Measurements from ENCODE around the gene SMARCAL1. TPM values are rescaled to one million over a fixed set of nuclear protein-coding genes. Genes with fewer than 3 reads are reported as not detected.

SMARCAL1 gene
- total RNA-seq, 1 experiment from 2014 or later, result 10.7 TPM

- no peak for DNase-seq
- Histone ChIP-seq H3K27me3 (ENCODE audit: control insufficient read depth, insufficient read depth, low read length) (no peaks in the 10 kb centered on the region), H3K4me3 (ENCODE audit: insufficient read depth, low read depth, low read length) (no peak overlapping the region), H3K36me3 (replicated peaks; ENCODE audit: control insufficient read depth, insufficient read depth, low read length) (no peaks in the 10 kb centered on the region)
Measured at GRCh38 chr2:216526939-216527338, 114.7 kb downstream of the SMARCAL1 start.

- H3K27me3 ChIP-seq (ENCODE audit: control insufficient read depth, insufficient read depth, low read length), result no peaks in the 10 kb centered on the region
- no peaks in the 10 kb centered on the region for H3K36me3 ChIP-seq (replicated peaks; ENCODE audit: control insufficient read depth, insufficient read depth, low read length)
- DNase-seq, result no peak
- no peak overlapping the region for H3K4me3 ChIP-seq (ENCODE audit: insufficient read depth, low read depth, low read length)
Measured at GRCh38 chr2:216527600-216527999, 115.3 kb downstream of the SMARCAL1 start.

- Histone ChIP-seq H3K36me3 (replicated peaks; ENCODE audit: control insufficient read depth, insufficient read depth, low read length) (0 out of 2 replicates have a peak, but pooled peaks cover 1% of the 10 kb centered on the region), H3K4me3 (ENCODE audit: insufficient read depth, low read depth, low read length) (no peak overlapping the region), H3K27me3 (ENCODE audit: control insufficient read depth, insufficient read depth, low read length) (no peaks in the 10 kb centered on the region)
- DNase-seq, result no peak
Measured at GRCh38 chr2:216532562-216532961, 120.3 kb downstream of the SMARCAL1 start.

Other genes with a start within 250 kb of the SMARCAL1 start
- gene MARCHF4, start 40.0 kb upstream of the SMARCAL1 start, total RNA-seq (2014; rRNA removed; shearing (Covaris generic)), result 0.38 and 0.55 TPM in 2 replicates
- 3,026 and 3,219 TPM in 2 replicates for gene RPL37A, start 86.4 kb downstream of the SMARCAL1 start, total RNA-seq (2014; rRNA removed; shearing (Covaris generic))
- 848 and 859 TPM in 2 replicates for gene IGFBP2, start 220.9 kb downstream of the SMARCAL1 start, total RNA-seq (2014; rRNA removed; shearing (Covaris generic))